ENCODE measurements around the gene MDFIC.

The MDFIC gene

DNA sequence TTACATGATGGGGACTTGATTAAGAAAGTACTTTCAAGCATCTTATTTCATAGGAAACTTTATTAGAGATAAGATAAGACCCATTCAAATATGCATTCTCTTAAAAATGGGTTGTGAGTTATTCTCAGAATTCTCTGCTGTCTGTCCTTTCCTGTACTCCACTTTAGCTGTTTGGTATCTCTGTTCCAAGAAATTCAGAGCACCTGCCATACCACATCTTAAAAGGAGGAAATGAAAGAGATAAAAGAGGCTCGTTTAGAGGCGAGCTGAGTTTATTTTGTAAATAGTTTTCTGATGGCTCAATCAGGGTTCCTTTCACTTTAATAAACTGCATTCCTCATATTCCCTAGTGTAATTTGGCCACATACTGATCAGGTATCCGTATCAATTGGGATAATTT lies 87.2 kb downstream of the MDFIC start:
- no peak overlapping the region for H3K9ac ChIP-seq (ENCODE audit: insufficient read length, low read depth)
- no peak overlapping the region for H3K4me3 ChIP-seq (ENCODE audit: insufficient read length, low read depth)
- no peaks in the 10 kb centered on the region for H3K36me3 ChIP-seq (ENCODE audit: insufficient read depth, insufficient read length, low read length)
- no peak for DNase-seq (ENCODE audit: low read depth, low spot score)
- no peaks in the 10 kb centered on the region for H3K27me3 ChIP-seq (ENCODE audit: insufficient read depth, insufficient read length)
- H3K9me3 ChIP-seq (ENCODE audit: insufficient read depth, low read length): no peaks in the 10 kb centered on the region
- no peak for TF ChIP-seq SUZ12 (IDR thresholded peaks at IDR 0.05; ENCODE audit: extremely low read depth, insufficient read depth, insufficient read length)
- no peak for TF ChIP-seq YY1 (IDR thresholded peaks at IDR 0.05; ENCODE audit: insufficient read depth, insufficient read length)
- no peaks in the 10 kb centered on the region for H3K4me1 ChIP-seq (ENCODE audit: insufficient read depth, insufficient read length)

DNA sequence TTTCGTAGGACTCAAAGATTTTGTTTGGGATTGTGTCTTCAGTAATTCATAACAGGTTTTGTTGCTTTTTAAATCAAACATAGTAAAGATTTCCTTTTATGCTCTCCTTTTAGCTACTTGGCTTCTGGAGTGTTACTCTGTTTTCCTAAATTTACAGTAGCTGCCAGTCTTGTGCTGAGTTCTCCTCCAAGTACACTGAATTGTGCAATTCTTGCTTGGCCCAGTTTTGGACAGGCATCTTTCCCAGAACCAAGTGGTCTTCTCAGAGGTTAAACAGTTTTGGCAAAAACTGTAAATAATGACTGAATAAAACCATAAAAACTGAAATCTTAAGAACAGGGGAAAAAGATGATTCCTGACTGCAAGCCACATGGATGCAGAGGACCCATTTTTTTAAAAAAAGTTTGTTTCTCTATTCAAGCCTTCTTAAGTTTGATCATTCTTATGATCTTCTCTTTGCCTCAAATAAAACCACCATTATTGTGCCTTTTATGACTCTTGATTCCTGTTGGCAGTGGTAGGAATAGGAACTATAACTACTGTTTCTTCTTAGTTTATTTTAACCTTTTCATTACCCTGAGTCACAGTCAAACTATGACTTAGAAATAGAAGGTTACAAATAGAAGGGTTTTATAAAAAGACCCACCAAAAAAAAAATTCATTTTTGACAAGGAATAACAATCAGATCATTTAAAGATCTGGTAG lies 88.0 kb downstream of the MDFIC start:
- no peaks in the 10 kb centered on the region for H3K4me1 ChIP-seq (ENCODE audit: insufficient read depth, insufficient read length)
- H3K36me3 ChIP-seq (ENCODE audit: insufficient read depth, insufficient read length, low read length): no peaks in the 10 kb centered on the region
- no peak overlapping the region for H3K4me3 ChIP-seq (ENCODE audit: insufficient read length, low read depth)
- no peak for DNase-seq (ENCODE audit: low read depth, low spot score)
- no peaks in the 10 kb centered on the region for H3K27me3 ChIP-seq (ENCODE audit: insufficient read depth, insufficient read length)
- TF ChIP-seq ZNF274 (IDR thresholded peaks at IDR 0.05; ENCODE audit: low read depth, low read length) (no peak), YY1 (IDR thresholded peaks at IDR 0.05; ENCODE audit: insufficient read depth, insufficient read length) (no peak), SUZ12 (IDR thresholded peaks at IDR 0.05; ENCODE audit: extremely low read depth, insufficient read depth, insufficient read length) (no peak)
- H3K9me3 ChIP-seq (ENCODE audit: insufficient read depth, low read length): no peaks in the 10 kb centered on the region
- H3K9ac ChIP-seq (ENCODE audit: insufficient read length, low read depth): no peak overlapping the region

- TF ChIP-seq YY1 (IDR thresholded peaks at IDR 0.05; ENCODE audit: insufficient read depth, insufficient read length) (no peak), SUZ12 (IDR thresholded peaks at IDR 0.05; ENCODE audit: extremely low read depth, insufficient read depth, insufficient read length) (no peak), ZNF274 (IDR thresholded peaks at IDR 0.05; ENCODE audit: low read depth, low read length) (no peak)
- Histone ChIP-seq H3K9ac (ENCODE audit: insufficient read length, low read depth) (no peak overlapping the region), H3K27me3 (ENCODE audit: insufficient read depth, insufficient read length) (no peaks in the 10 kb centered on the region), H3K36me3 (ENCODE audit: insufficient read depth, insufficient read length, low read length) (no peaks in the 10 kb centered on the region), H3K4me3 (ENCODE audit: insufficient read length, low read depth) (no peak overlapping the region), H3K9me3 (ENCODE audit: insufficient read depth, low read length) (no peaks in the 10 kb centered on the region), H3K4me1 (ENCODE audit: insufficient read depth, insufficient read length) (no peaks in the 10 kb centered on the region)
- DNase-seq (ENCODE audit: low read depth, low spot score): no peak
Observed at GRCh38 chr7:115010441-115010820, 88.5 kb downstream of the MDFIC start.

- H3K4me1 ChIP-seq (ENCODE audit: insufficient read depth, insufficient read length): no peaks in the 10 kb centered on the region
- no peaks in the 10 kb centered on the region for H3K27me3 ChIP-seq (ENCODE audit: insufficient read depth, insufficient read length)
- H3K9me3 ChIP-seq (ENCODE audit: insufficient read depth, low read length): no peaks in the 10 kb centered on the region
- H3K4me3 ChIP-seq (ENCODE audit: insufficient read length, low read depth): no peak overlapping the region
- H3K9ac ChIP-seq (ENCODE audit: insufficient read length, low read depth): no peak overlapping the region
- no peak for DNase-seq (ENCODE audit: low read depth, low spot score)
- TF ChIP-seq SUZ12 (IDR thresholded peaks at IDR 0.05; ENCODE audit: extremely low read depth, insufficient read depth, insufficient read length): no peak
- no peak for TF ChIP-seq ZNF274 (IDR thresholded peaks at IDR 0.05; ENCODE audit: low read depth, low read length)
- no peak for TF ChIP-seq YY1 (IDR thresholded peaks at IDR 0.05; ENCODE audit: insufficient read depth, insufficient read length)
- H3K36me3 ChIP-seq (ENCODE audit: insufficient read depth, insufficient read length, low read length): no peaks in the 10 kb centered on the region
Observed at GRCh38 chr7:115013886-115014285, 92.0 kb downstream of the MDFIC start.

DNA sequence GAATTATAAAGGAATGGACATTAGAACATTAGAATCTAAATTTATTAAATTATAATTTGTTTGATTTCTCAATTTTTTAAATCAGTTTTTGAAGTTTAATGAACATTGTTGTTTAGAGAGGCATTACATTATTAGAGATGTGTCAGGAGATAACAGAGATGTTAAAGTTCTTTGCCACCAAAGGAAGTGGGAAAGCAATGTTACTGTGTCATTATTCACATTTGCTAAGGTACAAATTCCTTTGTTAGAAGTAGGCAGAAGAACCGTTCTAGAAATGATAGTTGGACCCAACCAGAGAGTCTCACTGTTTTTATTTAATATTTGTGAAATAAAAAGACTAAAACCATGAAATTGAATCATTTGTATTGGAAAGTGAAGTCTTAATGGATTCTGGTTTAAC lies 92.9 kb downstream of the MDFIC start:
- DNase-seq (ENCODE audit: low read depth, low spot score): no peak
- H3K4me3 ChIP-seq (ENCODE audit: insufficient read length, low read depth): no peak overlapping the region
- H3K9ac ChIP-seq (ENCODE audit: insufficient read length, low read depth): no peak overlapping the region
- TF ChIP-seq ZNF274 (IDR thresholded peaks at IDR 0.05; ENCODE audit: low read depth, low read length) (no peak), YY1 (IDR thresholded peaks at IDR 0.05; ENCODE audit: insufficient read depth, insufficient read length) (no peak), SUZ12 (IDR thresholded peaks at IDR 0.05; ENCODE audit: extremely low read depth, insufficient read depth, insufficient read length) (no peak)
- H3K9me3 ChIP-seq (ENCODE audit: insufficient read depth, low read length): no peaks in the 10 kb centered on the region
- H3K36me3 ChIP-seq (ENCODE audit: insufficient read depth, insufficient read length, low read length): no peaks in the 10 kb centered on the region
- H3K27me3 ChIP-seq (ENCODE audit: insufficient read depth, insufficient read length): no peaks in the 10 kb centered on the region
- H3K4me1 ChIP-seq (ENCODE audit: insufficient read depth, insufficient read length): no peaks in the 10 kb centered on the region

- Histone ChIP-seq H3K9me3 (ENCODE audit: insufficient read depth, low read length) (no peaks in the 10 kb centered on the region), H3K9ac (ENCODE audit: insufficient read length, low read depth) (no peak overlapping the region), H3K36me3 (ENCODE audit: insufficient read depth, insufficient read length, low read length) (no peaks in the 10 kb centered on the region), H3K27me3 (ENCODE audit: insufficient read depth, insufficient read length) (no peaks in the 10 kb centered on the region), H3K4me3 (ENCODE audit: insufficient read length, low read depth) (no peak overlapping the region), H3K4me1 (ENCODE audit: insufficient read depth, insufficient read length) (no peaks in the 10 kb centered on the region)
- no peak for DNase-seq (ENCODE audit: low read depth, low spot score)
- TF ChIP-seq ZNF274 (IDR thresholded peaks at IDR 0.05; ENCODE audit: low read depth, low read length) (no peak), SUZ12 (IDR thresholded peaks at IDR 0.05; ENCODE audit: extremely low read depth, insufficient read depth, insufficient read length) (no peak), YY1 (IDR thresholded peaks at IDR 0.05; ENCODE audit: insufficient read depth, insufficient read length) (no peak)
Observed at GRCh38 chr7:115015619-115016018, 93.7 kb downstream of the MDFIC start.

- no peaks in the 10 kb centered on the region for H3K9me3 ChIP-seq (ENCODE audit: insufficient read depth, low read length)
- no peak overlapping the region for H3K4me3 ChIP-seq (ENCODE audit: insufficient read length, low read depth)
- DNase-seq (ENCODE audit: low read depth, low spot score): no peak
- H3K36me3 ChIP-seq (ENCODE audit: insufficient read depth, insufficient read length, low read length): no peaks in the 10 kb centered on the region
- H3K9ac ChIP-seq (ENCODE audit: insufficient read length, low read depth): no peak overlapping the region
- no peaks in the 10 kb centered on the region for H3K27me3 ChIP-seq (ENCODE audit: insufficient read depth, insufficient read length)
- no peaks in the 10 kb centered on the region for H3K4me1 ChIP-seq (ENCODE audit: insufficient read depth, insufficient read length)
- no peak for TF ChIP-seq YY1 (IDR thresholded peaks at IDR 0.05; ENCODE audit: insufficient read depth, insufficient read length)
- no peak for TF ChIP-seq ZNF274 (IDR thresholded peaks at IDR 0.05; ENCODE audit: low read depth, low read length)
- TF ChIP-seq SUZ12 (IDR thresholded peaks at IDR 0.05; ENCODE audit: extremely low read depth, insufficient read depth, insufficient read length): no peak
Observed at GRCh38 chr7:115019882-115020605, 98.2 kb downstream of the MDFIC start.
